ELR (cell line): Measurements from ENCODE around the gene H1-8.

Experiments
- DNase-seq: peaks from one replicate; pipeline ENCODE4 v3.0.0-alpha.2; 2015; ENCODE audit warnings: low read depth

Gene H1-8

GRCh38 chr3:129573493-129573892 is 30.5 kb downstream of the H1-8 start:
- DNase-seq = no peak

GRCh38 chr3:129574206-129574605 is 31.2 kb downstream of the H1-8 start:
- no peak for DNase-seq

GRCh38 chr3:129575233-129575996 is 32.4 kb downstream of the H1-8 start:
- DNase-seq = no peak

GRCh38 chr3:129575997-129576384 is 33.0 kb downstream of the H1-8 start:
- DNase-seq = no peak

GRCh38 chr3:129576514-129577352 is 33.8 kb downstream of the H1-8 start:
- no peak for DNase-seq

- DNase-seq = no peak
These were observed 34.4 kb downstream of the H1-8 start for GRCh38 chr3:129577366-129577765.

- DNase-seq = no peak
These were observed 35.2 kb downstream of the H1-8 start for GRCh38 chr3:129577925-129578786.

GRCh38 chr3:129579991-129580390 is 37.0 kb downstream of the H1-8 start:
- DNase-seq = no peak

GRCh38 chr3:129581623-129582022 is 38.6 kb downstream of the H1-8 start:
- DNase-seq = no peak

- DNase-seq = no peak
These were observed 39.8 kb downstream of the H1-8 start for GRCh38 chr3:129582799-129583198.

- DNase-seq = no peak
These were observed 40.3 kb downstream of the H1-8 start for GRCh38 chr3:129583289-129583688.

GRCh38 chr3:129584631-129585030 is 41.7 kb downstream of the H1-8 start:
- DNase-seq = no peak

GRCh38 chr3:129585949-129586657 is 43.1 kb downstream of the H1-8 start:
- DNase-seq = no peak

GRCh38 chr3:129586746-129587430 is 43.9 kb downstream of the H1-8 start:
- no peak for DNase-seq

GRCh38 chr3:129587566-129588210 is 44.7 kb downstream of the H1-8 start:
- DNase-seq = peak; percentile 16

GRCh38 chr3:129590215-129590614 is 47.2 kb downstream of the H1-8 start:
- no peak for DNase-seq

GRCh38 chr3:129591932-129592331 is 49.0 kb downstream of the H1-8 start:
- no peak for DNase-seq

GRCh38 chr3:129592381-129593131 is 49.6 kb downstream of the H1-8 start:
- no peak for DNase-seq

GRCh38 chr3:129593230-129593594 is 50.2 kb downstream of the H1-8 start:
- DNase-seq = no peak
